AG20443 (cell line): ENCODE results near the gene PACS2.

Source experiments
- DNase-seq: peaks from one replicate; pipeline ENCODE4 v3.0.0; 2012; ENCODE audit warnings: low spot score, mixed read lengths

PACS2 gene

DNA sequence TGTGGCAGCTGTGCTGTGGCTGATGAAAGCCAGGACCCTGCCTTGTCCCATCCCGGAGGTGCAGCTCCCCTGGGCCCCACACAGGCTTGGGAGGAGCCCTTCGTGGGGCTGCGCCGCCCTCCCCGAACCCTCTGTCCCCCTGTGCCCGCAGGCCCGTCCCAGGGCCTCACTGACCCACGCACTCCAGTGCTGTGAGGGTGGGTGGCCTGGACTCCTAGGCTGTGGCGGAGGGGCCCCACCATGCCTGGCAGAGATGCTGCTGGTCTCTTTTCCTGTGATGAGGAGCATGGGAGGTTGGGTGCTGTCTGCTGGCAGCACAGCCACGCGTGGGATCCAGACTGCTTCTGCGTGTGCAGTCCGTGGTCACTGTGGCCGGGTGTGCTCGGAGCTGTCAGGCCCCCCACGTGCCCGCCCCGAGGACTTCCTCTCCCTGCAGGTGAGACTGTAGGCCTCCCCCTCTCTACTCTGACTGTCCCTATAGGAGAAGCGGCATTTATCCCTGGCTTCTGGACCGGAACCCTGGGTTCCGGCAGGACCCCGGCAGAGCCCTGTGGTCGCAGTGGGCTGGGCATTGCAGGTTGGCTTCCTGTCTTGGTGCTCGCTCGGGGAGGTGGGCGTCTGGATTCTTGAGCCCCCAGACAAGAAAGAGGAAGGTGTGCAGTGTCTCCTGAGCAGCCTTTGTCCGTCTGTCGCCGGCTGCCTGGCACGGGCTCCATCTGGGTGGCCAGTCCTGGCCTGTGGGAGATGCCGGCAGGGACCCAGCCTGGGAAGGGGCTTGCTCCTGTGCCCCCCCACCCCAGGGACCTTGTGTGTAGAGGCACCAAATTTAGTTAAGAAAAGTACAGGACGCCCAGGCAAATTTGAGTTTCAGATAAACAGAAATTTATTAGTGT is 107.4 kb downstream of the PACS2 start:
- no peak for DNase-seq

DNA sequence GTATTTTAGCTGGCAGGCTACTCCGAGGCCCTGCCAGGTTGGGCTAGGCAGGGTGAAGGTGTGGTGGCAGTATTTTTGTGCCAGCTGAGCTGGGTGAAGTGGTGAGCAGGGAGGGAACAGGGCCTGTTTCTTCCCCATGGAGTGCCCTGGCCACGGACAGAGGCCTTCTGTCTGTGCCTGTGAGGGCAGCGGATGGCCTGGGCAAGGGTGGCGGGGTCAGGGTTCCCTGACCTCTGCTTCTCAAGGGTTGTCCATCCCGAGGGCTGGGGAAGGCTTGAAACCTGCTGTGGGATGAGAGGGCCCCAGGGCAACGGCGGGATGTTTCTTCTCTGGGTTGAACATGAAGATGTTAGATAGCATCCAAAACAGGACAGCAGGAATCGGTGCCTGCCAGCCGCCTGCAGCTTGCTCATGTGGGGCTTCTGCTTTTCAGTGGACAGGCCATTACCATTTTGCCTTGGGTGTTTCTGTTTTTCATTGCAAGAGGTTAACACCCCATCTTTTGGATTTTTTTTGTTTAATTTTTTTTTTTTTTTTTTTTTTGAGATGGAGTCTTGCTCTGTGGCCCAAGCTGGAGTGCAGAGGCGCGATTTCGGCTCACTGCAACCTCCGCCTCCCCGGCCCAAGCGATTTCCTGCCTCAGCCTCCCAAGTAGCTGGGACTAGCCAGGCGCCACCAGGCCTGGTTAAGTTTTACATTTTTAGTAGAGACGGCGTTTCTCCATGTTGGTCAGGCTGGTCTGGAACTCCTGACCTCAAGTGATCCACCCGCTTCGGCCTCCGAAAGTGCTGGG is 108.3 kb downstream of the PACS2 start:
- DNase-seq, result no peak

- DNase-seq, result no peak
These were observed 109.1 kb downstream of the PACS2 start for GRCh38 chr14:105423488-105424195.

- DNase-seq, result no peak
These were observed 110.3 kb downstream of the PACS2 start for GRCh38 chr14:105424861-105425260.

GRCh38 chr14:105425823-105426247 is 111.3 kb downstream of the PACS2 start:
- DNase-seq, result no peak

DNA sequence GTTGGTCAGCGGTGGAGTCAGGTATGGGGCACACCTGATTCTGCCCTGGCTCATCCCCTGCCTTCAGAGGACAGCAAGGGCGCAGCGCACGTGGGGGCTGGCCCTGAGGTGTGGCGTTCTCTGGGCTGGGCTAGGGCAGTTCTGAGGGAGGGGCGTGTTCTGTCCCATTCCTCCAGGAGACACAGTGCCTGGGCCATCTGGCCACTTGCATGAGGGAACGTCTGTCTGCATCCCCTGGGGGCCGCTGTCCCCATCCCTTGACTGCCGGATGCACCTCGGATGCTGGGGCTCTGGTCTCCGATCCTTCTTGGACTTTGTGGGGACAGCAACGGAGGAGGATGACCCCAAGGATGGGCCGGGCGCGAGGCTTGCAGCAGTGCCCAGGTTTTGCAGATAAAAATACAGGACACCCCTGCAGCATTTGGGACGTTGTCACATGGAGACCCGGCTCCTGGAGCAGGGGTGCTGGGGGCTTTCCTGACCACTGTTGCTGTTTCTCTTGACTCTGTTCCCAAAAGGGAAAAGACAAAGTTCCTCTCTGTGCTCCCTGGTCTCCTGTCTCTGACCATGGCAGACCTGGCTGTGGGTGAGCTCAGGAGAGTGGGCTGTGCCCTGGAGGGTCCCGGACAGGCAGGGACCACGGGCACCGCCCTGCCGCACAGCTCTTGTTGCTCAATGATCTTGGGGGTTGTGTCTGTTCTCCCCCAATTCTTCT is 112.0 kb downstream of the PACS2 start:
- DNase-seq, result no peak

- DNase-seq, result no peak
These were observed 112.9 kb downstream of the PACS2 start for GRCh38 chr14:105427412-105427811.

DNA sequence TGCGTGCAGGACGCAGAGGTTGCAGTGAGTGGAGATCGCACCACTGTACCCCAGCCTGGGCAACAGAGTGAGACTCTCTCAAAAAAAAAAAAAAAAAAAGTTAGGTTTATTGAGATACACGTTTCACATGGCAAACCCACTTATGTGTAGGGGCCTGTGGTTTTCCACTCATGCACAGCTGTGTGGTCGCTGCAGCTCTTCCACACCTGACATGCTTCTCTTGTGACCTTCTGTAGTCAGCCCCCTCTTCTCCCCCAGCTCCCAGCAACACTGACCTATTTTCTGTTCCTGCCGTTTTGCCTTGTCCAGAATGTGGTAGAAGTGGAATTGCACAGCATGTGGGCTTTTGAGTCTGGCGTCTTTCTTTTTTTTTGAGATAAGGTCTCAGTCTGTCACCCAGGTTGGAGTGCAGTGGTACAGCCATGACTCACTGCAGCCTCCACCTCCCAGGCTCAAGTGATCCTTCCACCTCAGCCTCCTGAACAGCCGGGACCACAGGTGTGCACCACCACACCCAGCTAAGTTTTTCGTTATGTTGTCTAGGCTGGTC is 113.5 kb downstream of the PACS2 start:
- DNase-seq, result no peak

DNA sequence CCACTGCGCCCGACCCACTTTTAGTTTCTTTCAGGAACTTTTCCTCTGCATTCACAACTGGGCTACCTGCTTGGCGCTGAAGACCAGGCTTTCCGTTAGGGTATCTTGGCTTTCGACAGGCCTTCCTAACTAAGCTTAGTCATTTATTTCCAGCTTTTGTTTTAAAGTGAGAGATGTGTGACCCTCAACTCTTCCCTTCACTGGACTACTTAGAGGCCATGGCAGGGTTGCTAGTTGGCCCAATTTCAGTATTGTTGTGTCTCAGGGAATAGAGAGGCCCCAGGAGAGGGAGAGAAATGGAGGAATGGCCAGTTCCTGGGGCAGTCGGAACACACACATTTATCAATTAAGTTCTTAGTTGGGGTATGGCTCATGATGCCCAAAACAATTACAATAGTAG is 115.5 kb downstream of the PACS2 start:
- DNase-seq, result no peak

- DNase-seq, result peak; percentile 69
These were observed 116.0 kb downstream of the PACS2 start for GRCh38 chr14:105430565-105430964.

GRCh38 chr14:105431256-105431655 is 116.7 kb downstream of the PACS2 start:
- no peak for DNase-seq

- no peak for DNase-seq
These were observed 118.1 kb downstream of the PACS2 start for GRCh38 chr14:105432657-105433056.

GRCh38 chr14:105433161-105433605 is 118.6 kb downstream of the PACS2 start:
- DNase-seq, result no peak

DNA sequence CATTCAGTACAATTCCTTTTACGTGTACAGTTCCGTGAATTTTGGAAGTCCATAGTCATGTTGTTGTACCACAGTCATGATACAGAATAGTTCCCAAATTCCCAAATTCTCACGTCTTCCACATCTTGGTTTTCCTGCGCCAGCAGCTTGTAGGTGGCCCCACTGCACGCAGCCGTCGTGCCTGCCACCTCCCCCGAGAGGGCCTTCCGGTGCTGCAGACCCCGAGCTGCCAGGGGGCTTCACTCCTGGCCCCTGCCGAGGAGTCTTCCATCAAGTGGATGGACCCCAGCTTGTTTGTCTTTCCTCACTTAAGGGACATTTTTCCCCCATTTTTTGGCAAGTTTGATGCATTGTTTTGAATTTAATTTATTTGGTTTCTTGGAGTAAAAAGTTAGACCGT is 121.9 kb downstream of the PACS2 start:
- no peak for DNase-seq

DNA sequence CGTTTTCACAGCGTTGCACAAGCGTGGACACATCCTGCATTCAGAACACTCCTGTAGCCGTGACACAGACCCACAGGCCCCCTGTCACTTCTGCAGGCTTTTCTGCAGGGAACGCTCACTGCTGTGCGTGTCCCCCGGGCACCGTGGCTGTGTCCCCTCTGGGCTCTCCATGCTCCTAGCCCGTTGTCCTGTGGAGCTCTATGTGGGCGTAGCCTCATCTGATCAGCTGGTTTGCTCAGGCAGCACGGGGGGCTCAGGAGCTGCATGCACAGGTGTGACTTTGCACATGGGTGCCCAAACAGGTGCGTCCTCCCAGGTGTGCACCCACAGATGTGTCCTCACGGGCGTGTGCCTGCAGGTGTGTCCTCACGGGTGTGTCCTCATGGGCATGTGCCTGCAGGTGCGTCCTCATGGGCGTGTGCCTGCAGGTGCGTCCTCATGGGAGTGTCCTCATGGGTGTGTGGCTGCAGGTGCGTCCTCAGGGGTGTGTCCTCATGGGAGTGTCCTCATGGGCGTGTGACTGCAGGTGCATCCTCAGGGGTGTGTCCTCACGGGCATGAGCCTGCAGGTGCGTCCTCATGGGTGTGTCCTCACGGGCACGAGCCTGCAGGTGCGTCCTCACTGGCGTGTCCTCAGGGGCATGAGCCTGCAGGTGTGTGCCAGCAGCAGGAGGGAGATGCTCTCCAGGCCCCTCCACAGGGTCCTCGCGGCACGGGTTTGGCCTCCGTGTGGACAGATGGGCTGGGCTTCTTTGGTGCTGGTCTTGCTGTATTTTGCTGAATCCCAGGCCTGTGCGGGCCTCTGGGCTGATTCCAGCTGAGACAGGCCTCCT is 122.6 kb downstream of the PACS2 start:
- no peak for DNase-seq

DNA sequence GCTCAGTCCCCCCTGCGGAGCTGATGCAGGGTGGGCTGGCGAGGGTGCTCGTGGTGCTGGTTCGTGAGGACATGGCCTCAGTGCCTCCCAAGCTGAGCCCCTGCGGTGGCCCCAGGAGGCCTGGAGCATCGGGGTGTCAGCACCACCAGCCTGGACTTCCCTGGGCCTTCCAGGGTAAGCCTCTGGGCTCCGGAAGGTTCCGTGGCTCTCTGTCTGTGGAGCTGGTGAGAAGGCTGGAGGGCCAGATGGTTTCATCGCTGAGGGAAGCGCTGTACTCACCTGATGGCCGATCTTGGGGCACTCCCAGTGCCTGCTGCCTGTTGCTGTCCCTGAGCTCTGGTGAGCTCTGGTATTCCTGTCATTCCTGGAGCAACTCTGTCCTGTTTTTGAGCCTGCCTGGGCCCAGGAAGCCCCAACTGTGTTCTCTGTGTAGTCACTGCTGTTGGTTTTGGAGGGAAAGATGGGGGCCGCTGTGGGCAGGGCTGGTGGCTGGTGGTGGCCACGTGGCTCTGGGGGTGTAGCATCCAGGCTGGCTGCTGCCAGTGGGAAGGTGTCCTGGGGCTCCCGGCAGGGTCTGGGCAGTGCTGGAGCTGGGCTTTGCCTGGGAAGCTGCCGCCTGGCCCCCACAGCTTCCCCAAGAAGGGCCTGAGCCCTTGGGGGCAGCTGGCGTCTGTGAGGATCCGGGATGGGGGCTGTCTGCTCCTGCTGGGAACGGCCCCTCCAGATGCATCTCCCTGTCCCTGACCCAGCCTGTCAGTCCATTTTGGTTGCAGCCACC is 123.4 kb downstream of the PACS2 start:
- no peak for DNase-seq

DNA sequence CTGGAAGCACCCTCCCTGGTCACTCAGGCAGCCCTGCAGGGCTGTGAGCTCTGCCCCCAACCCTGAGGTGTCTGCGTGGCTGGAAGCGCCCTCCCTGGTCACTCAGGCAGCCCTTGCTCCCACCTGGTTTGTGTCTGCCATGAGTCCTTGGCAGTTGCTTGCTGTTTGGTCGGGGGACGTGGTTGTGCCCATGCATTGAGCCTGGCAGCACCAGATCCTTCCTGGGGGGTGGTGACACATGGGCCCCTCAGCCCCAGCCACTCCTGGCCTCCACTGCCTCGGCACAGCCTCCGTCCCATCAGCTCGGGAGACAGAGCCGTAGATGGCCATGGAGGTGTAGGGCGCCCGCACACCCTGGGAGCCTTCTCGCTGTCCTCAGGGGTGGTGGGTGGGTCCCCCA is 124.6 kb downstream of the PACS2 start:
- no peak for DNase-seq

DNA sequence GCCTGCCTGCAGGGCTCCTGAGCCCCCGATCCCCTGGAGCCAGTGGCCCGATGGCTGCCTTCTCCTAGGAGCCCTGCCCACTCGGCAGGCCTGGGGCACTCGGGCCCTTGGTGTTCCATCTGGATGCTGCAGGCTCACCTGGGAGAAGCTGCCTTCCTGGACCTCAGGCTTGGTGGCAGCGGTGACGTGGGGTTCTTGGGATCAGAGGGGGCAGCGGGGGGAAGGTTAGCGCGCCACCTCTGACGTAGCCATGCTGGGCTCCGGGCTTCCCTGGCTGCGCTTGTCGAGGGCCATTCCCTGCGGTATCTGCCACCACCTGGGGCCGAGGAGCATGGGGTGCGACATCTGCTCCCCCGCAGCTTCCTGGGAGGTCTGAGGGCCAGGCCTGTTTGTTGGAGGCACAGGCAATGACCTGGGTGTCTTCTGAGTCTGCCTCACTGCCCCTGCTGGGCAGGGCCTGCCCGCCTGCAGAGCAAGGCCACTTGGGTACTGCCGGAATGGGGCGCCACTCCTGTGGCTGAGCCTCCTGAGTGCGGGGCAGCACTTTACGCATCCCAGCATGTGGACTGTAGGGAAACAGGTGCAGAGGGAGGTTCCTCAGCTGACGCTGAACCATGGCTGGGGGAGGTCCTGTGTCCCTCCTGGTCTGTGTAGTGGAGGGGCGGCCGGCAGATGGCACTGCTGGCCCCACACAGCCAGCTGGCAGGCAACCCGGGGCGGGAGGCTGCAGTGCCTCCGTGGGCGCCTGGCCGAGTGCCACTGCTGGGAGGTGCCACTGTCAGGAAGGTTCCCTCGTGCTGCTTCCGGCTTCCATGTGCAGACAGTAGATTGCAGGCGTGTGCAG is 125.4 kb downstream of the PACS2 start:
- DNase-seq, result peak; percentile 64

GRCh38 chr14:105440554-105440900 is 126.0 kb downstream of the PACS2 start:
- no peak for DNase-seq
